ENCODE measurements around the gene SLC13A4.
"Not testable (repeated sequence)": the region's sequence is repeated elsewhere in the genome, so short reads cannot be mapped to it uniquely, and the experiment has no call there.

SLC13A4 gene

DNA sequence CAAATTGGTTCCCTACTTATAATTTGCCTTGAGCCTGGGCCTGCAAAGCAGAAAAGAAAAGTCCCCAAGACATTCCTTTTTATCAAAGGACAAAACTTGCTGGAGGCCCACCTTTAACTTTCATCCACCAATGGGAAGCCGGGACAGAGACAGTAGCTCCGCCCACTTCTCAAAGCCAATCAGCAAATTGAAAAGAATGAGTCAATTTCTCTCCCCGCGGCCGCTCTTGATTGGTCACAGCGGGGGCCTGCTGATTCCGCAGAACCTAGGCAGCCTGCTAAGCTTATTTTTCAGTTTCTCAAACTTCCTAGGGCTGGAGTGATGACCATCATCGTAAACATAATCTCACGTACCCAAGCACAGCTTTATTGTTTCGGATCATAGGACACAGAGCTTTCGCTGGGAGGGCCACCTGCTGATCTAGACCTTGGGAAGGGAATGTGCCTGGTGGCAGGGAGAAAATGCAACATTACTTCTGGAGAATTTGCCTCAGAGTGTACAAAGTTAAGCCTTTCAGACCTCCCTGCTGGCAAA is at the start of gene SLC13A4:
Gene SLC13A4 (minus strand): TSS at position 51 of the 534 bp plus-strand sequence. CDS start 690 bp downstream, outside the sequence.
- no peak for DNase-seq

DNA sequence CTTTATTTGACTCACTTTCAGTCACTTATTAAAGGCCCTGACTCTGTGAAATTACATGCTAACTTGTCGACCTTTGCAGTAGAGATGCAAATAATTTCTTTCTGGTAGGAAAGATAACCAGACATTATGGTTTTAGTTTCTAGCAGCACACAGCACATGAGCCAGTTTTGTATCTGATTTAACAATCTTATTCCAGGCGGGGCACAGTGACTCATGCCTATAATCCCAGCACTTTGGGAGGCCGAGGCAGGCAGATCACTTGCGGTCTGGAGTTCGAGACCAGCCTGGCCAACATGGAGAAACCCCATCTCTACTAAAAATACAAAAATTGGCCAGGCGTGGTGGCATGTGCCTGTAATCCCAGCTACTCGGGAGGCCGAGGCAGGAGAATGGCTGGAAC is 47.9 kb upstream of the SLC13A4 start:
- not testable (repeated sequence) for DNase-seq

GRCh38 chr7:135775230-135775629 is 47.2 kb upstream of the SLC13A4 start:
- no peak for DNase-seq

DNA sequence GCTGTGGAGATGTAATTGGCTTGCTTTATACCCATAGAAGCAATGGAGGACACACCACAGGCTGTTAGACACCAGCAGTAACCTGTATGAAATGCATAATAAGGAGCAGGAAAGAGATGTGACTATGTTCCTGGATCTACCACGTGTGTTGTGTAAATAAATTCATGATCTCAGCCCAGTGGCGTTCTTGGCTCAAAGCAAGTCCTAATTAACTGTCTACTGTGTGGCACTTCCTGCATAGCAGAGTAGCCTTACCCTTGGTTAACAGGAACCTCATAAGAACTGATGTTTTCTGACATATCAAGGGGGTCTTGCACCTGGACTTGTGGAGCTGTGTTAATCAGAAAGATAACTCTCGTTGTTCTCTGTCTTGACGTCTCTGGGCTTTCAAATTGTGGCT is 46.3 kb upstream of the SLC13A4 start:
- peak; percentile 80 for DNase-seq

DNA sequence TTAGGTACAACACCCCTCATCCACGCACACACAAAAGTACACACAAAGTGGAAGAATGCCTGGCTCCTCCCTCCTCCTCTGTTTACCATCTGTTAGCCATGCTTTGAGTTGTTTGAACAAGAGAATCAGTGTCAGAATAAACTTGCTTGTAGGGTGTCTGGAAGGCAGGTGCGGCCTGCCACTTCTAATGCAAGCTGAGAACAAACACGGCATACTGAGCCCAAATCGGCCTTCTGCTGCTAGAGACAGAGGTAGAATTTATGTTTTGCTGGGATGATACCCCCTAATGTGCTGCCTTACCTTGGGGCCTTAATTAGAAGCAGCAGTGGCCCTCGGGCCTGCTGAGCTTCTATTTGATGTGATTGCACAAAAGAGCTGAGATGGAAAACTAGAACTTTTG is 45.5 kb upstream of the SLC13A4 start:
- no peak for DNase-seq

DNA sequence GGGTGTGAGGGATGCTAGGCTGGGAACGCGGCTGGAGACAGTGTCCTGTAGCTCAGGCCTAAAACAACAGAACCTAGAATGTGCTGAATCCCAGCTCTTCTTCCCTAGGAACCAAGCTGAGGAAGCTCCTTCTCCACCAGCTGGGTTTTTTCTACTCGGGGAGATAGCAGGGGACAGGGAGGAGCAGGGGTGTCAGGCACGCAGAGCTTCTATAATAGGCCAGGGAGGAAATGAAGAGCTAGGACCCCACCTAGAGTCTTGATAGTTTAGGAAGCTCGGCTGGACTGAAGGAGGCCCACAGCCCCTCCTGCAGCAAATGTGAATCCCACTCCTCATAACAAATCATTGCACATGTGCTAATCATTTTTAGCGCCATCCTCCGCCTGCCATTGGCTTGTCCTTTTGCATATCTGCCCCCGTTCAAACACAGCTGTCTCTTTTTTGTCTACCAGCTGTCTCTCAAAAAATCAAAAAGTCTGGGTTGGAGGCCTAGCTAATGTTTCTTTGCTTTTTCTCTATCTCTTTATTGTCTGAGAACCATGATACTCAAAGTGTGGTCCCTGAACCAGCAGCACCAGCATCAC is 44.7 kb upstream of the SLC13A4 start:
- no peak for DNase-seq

- no peak for DNase-seq
Observed at GRCh38 chr7:135771961-135772638, 44.1 kb upstream of the SLC13A4 start.

DNA sequence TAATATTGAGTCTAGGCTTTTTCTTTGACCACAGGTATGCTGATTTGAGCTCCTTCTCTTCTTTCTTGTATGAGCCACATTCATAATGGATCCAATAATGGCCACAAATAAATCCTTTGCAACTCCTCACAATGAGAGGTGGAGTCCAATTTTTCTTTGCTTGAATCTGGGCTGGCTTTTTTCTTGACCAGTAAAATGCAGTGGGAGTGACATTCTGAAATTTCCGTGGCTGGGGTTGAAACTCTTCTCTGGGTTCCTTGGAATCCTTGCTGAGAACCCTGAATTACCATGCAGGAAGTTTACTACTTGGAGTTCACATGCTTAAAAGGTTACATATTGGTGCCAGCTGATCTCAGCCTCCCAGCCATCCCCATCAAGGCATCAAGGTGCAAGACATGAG is 43.1 kb upstream of the SLC13A4 start:
- DNase-seq, result no peak

- no peak for DNase-seq
Observed at GRCh38 chr7:135770139-135770710, 42.2 kb upstream of the SLC13A4 start.

DNA sequence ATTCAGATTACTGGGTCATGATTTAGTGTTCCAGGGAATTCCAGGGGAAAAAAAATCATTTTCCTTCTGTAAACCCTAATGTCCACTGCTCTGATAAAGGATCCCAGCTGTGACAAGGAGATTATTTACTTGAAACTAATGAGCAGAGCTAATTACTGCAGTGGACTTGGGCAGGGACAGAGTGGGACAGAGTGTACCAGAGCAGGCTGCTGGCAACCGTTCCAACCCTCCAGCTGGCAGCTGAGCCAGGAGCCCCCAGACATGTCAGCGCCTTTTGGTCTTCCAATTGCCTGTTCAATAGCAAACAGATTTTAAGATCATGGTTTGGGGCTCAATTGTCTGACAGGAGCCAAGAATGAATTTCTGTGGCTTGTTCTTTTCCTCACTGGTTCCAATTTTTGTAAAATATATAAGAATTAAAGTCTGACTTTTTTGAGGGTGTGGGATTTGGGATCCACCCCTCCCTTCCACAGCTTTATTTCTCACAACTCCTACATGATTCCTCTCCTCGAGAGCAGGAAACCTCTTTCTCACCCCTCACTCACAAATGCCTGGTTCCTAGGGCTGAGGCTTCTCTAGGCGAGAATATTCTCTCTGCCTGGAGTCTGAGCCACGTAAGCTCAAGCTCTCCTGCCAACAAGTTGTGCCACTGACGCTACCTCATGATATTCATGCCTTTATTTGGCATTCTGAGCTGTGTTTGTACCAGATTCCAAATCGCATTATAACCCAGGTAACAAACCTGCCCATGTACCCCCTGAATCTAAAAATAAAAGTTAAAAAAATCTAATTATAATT is 41.2 kb upstream of the SLC13A4 start:
- no peak for DNase-seq

- DNase-seq, result no peak
Observed at GRCh38 chr7:135768467-135768866, 40.5 kb upstream of the SLC13A4 start.

- no peak for DNase-seq
Observed at GRCh38 chr7:135768064-135768463, 40.1 kb upstream of the SLC13A4 start.

- DNase-seq, result no peak
Observed at GRCh38 chr7:135763261-135763660, 35.3 kb upstream of the SLC13A4 start.

GRCh38 chr7:135761751-135762488 is 33.9 kb upstream of the SLC13A4 start:
- peak; percentile 2 for DNase-seq

GRCh38 chr7:135759532-135759931 is 31.5 kb upstream of the SLC13A4 start:
- no peak for DNase-seq

DNA sequence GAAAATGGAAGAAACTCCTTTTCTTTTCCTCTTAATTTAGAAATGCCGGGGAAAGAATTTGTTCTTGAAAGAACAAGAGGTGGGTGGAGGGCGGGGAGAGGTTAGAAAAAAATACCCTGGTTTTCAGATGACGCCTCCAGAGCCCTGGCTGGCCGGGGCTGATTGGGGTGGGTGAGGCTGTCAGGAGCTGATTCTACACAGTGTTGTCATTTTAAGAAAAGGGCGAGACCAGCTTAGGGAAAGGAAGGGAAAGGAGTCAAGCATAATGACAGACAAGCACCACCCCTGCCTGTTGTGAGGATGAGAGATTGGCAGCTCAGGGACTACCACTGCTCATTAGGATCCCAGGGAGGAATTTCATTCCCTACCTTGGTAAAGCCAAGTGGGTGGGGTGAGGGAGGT is 30.5 kb upstream of the SLC13A4 start:
- DNase-seq, result peak; percentile 68

- DNase-seq, result peak; percentile 84
Observed at GRCh38 chr7:135757719-135758411, 29.9 kb upstream of the SLC13A4 start.

DNA sequence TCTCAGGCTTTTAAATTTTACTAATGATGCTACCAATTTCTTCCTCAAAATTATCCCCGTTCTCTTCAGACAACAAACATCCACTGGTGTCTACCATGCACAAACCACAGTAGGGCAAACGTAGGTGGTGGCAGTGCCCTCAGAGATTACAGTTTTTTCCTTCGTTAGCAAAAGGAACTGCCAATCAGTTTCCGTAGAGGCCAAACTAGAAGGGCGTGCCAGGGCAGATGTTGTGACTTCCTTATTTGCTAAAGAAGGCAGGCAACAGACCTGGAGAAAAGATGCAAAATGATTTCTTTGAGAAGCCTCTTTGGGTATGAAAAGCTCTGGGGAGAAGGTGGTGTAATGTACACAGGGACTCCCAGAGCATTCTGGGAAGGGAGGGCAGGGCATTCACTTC is 28.2 kb upstream of the SLC13A4 start:
- DNase-seq, result no peak

GRCh38 chr7:135755351-135755753 is 27.4 kb upstream of the SLC13A4 start:
- DNase-seq, result no peak

GRCh38 chr7:135753616-135754413 is 25.8 kb upstream of the SLC13A4 start:
- DNase-seq, result no peak

- no peak for DNase-seq
Observed at GRCh38 chr7:135748770-135749169, 20.8 kb upstream of the SLC13A4 start, which contains the start of gene FAM180A. TSS of gene FAM180A (minus strand) at chr7:135748813. CDS start at chr7:135748580, 233 bp downstream.
